HG02938 (cell line): ENCODE measurements around the gene MED27.

Experiments used
- ATAC-seq: cut with Tn5 transposase; IDR thresholded peaks from one replicate; pipeline ENCODE4 v1.9.1; 2021; ENCODE audit warnings: mild to moderate bottlenecking, moderate library complexity; ENCODE audit not compliant: unreplicated experiment

The MED27 gene

DNA sequence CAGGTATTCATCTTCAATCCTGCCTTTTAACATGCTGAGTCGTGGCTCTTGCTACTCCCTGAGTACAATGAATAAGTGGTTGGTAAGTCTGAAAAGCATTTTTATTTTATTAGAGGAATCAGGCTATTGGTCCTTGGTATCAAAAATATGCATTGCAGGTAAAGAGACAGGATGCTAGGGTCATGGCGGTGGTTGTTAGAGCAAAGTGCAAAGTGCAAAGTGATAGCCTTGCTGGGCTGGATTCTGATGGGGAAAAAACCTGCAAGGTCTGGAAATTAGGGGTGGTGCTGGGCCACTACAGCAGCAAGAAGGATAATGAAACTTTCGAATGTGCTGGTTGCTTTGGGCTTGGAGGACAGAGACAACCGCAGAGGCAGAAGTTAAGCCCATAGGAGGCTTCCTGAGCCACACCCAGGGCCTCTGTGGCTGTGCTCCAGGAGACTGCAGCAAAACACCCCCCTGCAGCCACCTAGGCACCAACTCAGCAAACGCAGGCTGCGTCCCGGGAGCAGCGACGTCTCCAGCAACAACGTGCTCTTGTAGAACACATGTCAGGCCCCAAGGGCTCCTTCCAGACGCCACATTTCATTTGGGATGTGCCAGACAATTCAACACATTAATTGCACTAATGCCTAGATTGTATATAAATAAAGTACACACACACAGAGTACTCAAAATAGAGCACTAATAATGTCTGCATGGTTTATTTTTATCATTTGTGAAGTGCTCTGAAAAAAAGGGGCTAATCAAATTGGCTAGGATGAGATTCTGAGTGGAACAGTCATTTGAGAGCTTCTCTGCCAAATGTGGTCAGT is 190.0 kb downstream of the MED27 start:
- ATAC-seq, result no peak

DNA sequence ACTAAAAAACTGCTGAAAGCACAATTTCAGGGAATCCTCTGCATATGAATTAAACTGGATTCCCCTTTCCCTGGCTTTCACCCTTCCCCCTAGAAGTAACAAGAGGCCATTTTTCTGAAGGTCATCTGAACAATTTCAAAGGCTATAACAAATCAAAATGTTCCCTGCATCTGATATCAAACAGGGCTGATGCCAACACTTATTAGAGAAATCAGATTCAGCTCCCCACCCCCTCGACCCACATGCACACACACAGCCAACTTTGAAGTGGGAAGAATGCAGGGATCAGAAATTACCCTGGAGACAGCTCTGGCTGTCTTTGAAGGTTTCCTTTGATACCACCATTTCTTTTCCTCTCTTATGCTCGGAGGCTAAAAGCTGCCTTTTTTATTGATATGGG is 190.7 kb downstream of the MED27 start:
- ATAC-seq, result no peak

DNA sequence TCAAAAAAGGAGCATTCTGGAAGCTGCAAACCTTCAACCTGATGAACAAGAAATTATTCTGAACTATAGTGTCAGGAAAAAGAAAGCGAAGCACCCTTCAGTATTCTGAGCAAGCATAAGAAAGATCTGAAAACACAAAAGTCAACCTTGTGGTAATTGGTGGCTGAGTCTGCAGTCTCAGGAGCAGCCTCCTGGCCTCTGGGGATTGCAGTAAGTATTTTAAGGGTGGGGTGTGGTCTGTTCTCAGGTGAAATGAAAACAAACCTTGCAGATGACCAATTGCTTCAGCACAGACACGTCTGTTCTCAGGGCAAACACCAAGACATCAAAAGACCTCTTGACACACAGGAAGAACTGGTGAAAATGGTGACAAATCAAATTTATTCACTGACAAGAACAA is 192.0 kb downstream of the MED27 start:
- ATAC-seq, result no peak

DNA sequence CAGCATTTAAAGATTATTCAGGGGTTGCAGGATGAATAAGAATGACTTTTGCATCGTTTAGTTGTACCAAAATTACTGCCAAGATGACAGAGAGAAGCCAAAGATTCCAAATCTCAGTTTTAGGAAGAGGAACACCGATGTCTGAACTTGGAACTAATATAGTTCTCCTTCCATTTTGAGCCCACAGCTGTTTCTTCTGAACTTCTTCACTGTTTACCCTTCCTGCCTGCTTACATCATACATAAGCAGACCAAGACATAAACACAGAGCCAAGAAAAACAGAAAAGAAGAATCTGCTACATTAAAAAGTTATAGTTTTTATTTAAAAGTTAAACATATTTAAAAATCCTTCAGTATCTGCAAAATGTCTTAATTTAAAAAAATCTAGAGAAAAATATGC is 192.8 kb downstream of the MED27 start:
- ATAC-seq, result no peak

DNA sequence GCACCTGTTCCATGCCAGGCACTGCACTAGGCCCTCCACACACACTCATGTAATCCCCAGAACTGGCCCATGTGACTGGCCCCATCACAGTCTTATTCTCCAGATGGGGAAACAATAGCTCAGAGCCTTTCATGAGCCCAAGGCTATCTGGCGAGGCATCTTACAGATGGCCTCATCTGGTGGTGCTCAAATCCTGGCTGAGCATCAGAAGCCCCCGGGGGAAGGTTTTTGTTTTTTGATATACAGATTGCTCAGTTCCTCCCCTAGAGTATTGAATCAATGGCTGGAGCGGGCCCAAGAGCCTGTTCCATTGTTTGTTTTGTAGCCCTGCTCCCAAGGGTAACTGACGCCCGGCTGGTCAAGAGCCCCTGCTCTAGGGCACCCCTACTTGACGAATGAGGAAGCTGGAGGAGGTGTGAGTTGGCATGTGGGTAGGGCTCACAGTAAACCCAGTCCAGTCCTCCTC is 194.5 kb downstream of the MED27 start:
- ATAC-seq, result no peak

DNA sequence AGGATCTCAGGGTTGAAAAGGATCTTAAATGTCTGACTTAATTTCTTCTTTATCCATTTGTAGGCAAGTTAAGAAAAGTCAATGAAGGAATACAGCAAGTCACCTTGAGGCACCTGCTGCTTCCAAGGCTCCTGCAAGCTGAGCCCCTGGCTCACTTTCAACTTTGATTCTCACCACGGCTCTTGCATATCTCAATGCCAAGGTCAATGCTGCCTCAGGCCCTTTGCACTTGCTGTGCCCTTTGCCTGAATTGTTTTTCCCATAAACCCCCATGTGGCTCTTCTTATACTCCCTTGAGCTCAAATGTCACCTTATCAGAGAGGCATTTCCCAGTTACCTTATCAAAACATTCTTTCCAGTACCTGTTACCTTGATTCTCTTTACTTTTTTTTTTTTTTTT is 195.4 kb downstream of the MED27 start:
- ATAC-seq, result no peak

DNA sequence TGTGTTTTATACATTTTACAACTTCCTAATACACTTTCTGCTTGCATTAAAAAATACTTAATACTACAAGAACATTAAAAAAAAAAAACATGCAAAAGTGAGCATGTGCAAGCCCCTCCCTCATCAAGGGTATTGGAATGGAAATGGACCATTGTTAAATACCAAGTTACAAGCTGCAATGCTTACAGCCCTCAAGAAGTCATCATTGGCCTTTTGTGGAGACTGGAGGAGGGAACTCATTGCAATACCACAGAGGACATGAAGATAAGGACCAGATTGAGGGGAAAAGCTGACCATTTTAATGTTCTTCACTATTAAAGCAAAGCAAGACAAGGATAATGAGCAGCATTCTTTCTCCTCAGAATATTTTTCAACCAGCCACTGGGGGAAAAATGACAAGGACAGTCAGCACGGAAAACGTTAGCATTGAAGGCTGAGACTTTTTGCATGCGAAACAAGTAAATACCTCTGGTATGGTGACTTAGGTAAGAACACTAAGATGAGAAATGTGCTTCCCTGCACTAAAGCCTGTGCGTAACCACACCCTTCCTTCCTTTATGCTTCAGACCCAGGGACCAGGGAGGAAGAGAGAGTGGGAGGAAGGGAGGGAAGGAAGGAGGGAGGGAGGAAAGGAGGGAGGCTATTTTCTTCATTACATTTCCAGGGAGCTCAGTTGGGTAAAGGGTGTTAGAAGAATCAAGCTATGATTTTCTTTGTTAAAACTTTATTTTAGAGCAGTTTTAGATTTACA is 198.7 kb downstream of the MED27 start:
- ATAC-seq, result no peak

DNA sequence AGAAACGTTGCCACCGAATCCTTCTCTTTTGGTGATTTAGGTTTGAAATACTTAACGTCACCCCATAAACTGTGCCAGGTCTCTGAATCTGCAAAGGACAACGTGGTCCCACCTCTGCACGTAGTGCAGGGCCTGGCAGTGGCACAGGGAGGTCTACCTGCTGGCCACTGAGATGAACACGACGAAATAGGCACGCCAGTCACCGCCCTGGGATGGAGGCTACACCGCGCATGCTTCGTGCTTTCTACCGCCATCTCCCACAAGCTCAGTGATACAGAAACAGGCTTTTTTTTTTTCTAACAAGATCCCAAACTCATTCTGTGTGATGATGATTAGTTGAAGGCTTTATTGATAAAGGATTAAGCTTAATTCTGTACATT is 199.8 kb downstream of the MED27 start:
- no peak for ATAC-seq

DNA sequence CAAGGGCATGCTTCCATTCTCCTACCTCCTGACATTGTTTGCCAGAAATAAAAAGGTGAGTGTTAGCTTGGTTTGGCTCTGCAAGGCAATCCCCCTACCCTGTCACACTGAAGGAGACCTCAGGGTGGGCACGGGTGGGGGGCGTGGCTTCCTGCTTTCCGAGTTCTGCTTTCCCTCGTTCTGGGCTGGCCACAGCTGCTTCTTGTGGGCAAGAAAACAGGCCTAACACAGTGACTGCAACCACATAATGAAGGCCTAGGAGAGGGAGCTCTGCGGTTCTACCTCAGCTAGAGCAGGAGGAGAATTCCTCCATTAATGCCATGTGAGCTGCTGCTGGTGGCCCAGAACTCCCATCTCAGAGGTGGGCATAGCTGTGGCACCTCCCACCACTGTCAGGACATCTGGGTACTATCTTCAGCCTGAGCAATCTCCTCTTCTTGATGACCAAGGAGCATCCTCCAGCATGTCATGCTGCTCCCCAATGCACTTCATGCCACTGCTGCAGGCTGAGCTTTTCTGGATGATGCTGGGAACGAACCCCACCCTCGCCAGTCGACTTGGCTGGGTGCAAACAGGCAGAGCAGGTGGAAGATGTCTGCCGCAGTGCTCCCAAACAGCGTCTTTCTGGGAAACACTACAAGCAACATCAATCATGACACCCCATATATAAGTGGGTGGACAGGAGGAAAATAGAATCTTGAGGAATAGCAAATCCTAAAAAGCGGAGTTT is 200.3 kb downstream of the MED27 start:
- ATAC-seq, result no peak

DNA sequence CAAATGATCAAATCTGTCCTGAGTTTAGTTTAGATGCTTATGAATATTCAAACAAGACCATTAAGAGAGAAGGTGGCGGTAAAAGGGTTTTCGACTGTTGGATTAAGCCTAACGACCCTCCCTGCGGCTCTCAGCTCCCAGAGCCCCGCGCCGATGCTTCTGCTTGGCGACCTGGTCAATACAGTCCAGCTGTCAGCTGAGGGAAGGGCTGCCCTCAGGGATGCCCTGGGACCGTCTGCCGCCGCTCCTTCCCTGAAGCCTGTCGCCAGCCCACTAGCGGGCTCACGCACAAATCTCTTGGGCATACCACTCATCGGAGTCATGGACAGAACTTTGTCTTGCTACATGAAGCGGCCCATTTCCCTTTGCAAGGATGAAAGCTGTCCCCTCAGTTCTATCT is 203.2 kb downstream of the MED27 start:
- ATAC-seq, result no peak

DNA sequence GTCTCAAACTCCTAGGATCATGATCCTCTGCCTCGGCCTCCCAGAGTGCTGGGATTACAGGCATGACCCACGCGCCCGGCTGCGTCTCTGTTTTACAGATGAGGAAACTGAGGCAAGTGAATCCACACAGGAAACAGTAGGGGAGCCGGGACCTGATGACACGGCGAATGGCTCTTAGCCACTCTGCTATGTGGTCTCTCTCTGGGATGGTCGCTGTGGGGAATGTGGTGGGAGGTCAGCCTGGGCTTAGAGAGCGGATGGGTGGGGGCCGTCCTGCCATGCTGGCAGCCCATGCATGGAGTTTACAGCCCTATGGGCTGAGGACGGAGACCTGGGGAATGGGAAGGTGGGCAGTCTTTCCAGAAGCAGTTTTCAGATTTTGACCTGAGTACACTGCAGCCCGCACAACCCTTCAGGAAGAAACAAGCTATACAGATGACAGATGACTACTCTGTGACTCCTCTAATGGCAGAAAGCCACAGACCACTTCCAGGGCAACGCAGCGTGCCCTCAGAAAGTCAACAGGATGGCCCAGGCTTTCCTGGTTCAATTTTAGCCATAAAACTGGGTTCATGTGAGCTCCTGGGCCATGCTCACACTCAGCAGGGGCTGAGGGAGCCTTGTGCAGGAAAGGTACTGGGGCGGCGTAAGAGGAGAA is 203.7 kb downstream of the MED27 start:
- no peak for ATAC-seq

DNA sequence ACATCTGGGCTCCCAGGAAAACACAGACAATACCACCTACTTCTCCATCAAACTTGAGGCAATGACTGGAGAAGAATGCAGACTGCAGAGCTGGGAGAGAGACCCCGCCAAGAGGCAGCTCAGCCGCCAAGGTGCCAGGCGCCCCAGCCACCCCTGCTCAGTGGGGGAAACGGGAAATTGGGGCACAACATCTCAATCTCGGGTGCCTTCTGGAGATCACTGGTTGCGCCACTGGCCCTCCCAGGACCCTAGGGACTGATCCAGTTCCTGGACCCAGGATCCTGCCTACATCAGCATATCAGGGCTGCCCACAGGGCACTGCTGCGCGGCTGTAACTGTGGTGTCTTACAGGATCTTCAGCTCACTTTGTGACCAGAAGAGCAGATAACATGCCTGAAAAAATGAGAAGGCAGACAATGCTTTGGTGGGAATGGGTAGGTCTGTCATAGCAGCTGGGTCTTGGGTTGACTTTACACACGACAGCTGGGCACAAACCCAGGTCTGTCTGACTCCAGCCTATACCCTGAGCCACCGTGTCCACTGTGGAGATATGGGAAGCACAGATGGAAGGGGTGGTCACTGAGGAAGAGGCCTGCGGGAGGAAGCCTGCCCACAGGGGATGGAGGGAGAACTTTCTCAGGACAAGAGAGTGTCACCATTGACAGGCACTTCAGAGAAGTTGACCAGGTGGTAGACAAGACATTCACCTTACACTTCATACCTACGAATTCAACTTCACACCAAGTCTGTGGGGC is 204.6 kb downstream of the MED27 start:
- ATAC-seq, result no peak

DNA sequence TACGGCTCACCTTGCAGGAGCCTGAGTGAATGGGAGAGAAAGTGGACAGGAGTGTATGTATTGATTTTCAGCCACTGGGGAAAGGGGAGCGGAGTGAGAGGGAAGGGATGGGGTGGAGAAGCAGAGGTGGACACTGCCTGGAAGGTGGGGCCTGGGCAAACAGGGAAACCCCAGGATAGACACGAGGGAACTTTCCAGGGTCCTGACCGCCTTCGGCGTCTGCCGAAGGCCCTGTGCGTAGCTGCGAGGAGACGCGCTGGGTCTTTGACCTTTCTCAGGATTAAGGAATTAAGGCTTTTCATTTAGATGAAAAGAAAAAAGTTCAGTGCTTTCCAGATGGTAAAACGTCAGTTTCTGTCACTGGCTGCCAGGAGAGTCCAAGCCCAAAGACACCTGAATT is 205.2 kb downstream of the MED27 start:
- ATAC-seq, result no peak

DNA sequence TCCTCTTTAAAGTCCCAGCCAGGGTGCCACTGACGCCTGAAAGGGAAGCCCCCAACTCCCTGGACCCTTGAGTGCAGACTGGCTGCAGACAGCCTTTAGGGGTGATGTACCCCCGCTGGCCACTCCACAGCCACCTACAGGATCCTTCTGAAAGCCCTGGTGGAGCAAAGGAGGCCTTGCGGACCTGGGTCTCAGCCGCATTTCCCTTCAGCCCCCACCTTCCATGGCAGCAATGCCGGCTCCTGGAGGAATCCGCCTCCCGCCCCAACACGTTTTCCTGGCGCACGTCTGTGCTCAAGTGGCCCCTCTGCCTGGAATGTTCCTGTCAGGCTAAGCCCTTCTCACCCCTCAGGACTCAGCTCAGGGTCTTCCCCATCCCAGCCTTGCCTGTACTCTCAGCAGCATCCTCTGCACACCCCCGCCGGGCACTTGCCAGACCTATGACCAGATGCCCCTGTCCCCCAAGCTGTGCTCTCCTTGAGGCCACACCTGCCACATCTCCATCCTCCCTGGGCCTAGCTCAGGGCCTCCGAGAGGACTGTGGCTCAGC is 205.7 kb downstream of the MED27 start:
- no peak for ATAC-seq

DNA sequence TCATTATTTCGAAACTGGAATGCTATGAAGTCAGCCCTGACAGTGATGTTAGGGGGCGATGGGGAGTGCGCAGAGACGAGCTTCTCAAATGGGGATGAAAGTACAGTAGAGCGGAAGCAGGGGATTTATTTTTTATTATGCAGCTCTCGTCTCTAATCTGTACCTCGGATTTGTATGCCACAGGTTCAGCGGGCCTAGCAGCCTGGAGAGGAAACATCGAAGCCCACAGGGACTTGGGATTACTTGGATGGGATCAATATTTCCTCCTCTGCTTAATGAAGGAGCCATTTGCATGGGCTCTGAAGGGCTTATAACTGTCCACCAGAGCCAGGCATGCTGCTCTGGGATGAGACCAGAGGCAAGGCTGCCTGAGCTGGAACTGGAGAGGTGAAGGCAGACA is 206.3 kb downstream of the MED27 start:
- ATAC-seq, result no peak

DNA sequence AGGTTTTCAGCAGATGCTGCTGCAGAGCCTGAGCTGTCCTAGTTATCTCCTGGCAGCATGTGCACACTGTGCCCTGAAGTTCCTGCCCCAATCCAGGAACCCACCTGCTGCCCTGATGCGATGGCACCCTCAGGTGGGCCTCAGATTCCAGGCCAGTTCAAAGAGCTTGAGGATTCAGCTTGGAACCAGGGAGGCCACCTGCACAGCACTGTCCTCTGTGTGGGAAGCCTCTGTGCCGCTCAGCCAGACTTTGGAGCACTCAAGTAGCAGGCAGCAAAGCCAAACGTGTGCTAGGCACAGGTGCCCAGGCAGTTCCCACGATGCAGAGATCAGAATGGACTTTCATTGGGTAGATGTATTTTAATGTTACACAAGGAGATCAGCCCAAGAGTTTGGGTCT is 207.0 kb downstream of the MED27 start:
- ATAC-seq, result no peak

DNA sequence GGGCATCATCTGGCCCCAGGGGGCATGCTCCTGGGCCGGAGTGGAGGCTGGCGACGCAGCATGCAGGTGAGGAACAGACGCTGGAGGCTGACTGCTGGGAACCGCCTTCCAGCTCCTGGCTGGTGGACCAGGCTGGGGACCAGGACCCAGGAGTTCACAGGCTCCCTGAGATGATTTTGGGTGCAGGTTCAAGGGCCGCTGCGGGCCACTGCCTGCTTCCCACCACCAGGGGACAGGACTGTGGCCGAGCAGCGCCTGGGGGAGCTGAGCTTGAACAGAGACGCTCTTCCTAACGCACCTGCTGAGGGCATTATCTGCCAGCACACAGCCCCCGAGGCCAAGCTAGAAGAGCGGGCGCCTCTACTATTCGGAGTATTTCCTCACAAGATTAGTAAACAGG is 207.7 kb downstream of the MED27 start:
- no peak for ATAC-seq

DNA sequence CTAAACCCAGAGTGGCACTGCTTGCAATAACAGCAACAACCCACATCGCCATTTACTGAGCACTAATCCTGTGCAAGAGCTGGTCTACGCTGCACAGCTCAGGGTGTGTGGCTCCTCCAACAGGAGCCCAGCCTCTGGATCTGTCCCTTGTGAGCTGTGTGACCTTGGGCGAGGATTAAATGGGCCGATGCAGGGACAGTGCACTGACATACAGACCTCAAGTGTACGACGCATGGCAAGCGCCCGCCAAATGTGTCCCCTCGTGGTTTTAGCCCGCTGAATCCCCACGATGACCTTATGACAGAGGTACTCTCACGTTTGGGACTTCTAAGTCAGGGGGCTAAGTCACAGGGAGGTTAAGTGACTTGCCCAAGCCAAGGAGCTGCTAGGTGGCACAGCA is 209.5 kb downstream of the MED27 start:
- ATAC-seq, result no peak

DNA sequence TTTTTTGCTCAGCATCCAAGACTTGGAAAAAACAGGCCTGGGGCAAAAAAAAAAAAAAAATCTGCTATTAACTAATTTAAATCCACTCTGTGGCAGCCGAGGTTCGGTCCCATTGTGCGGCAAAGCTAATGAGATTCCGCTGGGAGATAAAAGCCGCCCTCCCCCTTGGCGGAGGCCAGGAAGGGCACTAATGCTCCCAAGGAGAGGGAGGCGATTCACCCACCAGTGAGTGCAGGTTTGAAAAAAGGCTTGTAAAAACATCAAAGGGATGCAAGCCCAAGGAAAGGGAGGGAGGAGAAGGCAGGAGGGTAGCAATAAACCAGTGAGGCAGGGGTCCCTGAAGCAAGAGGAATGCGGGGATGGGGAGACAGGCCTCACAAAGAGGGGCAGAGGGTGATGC is 210.3 kb downstream of the MED27 start:
- ATAC-seq, result no peak

DNA sequence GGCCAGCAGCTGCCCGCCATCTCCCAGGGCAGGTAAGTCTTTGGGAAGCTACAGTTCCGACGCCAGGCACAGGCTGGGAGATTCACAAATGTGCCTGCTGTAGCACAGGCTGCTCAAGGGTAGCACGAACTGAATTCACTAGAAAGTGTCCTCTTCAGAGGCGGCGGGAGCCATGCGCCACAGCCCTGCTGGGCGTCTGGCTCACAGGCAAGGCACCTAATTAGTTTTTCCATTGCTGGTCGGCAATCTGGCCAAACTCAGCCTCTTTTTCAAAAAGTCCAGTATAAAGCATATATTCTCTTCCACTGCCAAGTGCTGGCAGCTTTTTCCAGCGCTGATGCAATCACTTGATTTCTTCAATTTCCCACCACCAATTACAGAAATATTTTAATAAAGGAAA is 210.9 kb downstream of the MED27 start:
- ATAC-seq, result no peak
